ENCODE data around the gene MARK3. TPM values are rescaled to one million over a fixed set of nuclear protein-coding genes. Genes with fewer than 3 reads are reported as not detected.

MARK3 gene
- total RNA-seq, 2 experiments from 2014 or later = 107 TPM

DNA sequence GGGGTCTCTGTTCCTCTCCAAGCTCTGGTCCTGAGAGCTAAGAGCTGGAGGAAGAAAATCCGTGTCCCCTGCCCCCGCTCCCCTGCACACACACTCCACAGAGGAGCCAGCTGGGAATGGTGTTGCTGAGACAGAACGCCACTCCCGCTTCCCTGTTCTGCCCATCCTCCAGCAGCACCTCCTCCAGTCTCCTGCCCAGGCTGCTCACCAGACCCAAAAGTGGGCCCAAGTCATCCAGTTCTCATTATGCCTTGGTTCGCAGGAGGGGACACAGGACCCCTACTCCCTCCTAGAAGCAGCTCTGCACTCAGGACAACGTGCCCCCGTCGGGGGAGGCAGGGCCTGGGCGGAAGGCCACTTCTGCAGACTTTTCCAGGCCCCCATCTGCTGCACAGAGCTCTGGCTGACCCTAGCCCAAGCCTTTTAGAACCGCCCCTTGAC is 143.0 kb downstream of the MARK3 start:
- H3K4me1 ChIP-seq (ENCODE audit: insufficient read depth, low read length) = peaks cover 47% of the 10 kb centered on the region
- peak overlapping the region; percentile 95 for H3K4me3 Mint-ChIP-seq
- POLR2A ChIA-PET = interaction anchor here (0.7 to 2.5 kb wide), 4 partner anchors 9 to 34 kb away, joined by 3 to 17 read pairs (median 6); partner anchors contain the start of genes BAG5 and COA8
- ATAC-seq (ENCODE audit: poor library complexity) (no peak), DNase-seq (no peak)
- intact Hi-C loops (cut with DNase I, micrococcal nuclease) = loop anchor here (2.0 to 5.0 kb wide), 3 partner anchors 34 to 143 kb away; partner anchors contain the start of genes BAG5 (in 1 of the 2), COA8 (in 1 of the 2), KLC1 (in 1 of the 2) and MARK3 (in 1 of the 2)
- TF ChIP-seq, protein P1, sequence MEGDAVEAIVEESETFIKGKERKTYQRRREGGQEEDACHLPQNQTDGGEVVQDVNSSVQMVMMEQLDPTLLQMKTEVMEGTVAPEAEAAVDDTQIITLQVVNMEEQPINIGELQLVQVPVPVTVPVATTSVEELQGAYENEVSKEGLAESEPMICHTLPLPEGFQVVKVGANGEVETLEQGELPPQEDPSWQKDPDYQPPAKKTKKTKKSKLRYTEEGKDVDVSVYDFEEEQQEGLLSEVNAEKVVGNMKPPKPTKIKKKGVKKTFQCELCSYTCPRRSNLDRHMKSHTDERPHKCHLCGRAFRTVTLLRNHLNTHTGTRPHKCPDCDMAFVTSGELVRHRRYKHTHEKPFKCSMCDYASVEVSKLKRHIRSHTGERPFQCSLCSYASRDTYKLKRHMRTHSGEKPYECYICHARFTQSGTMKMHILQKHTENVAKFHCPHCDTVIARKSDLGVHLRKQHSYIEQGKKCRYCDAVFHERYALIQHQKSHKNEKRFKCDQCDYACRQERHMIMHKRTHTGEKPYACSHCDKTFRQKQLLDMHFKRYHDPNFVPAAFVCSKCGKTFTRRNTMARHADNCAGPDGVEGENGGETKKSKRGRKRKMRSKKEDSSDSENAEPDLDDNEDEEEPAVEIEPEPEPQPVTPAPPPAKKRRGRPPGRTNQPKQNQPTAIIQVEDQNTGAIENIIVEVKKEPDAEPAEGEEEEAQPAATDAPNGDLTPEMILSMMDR (IDR thresholded peaks at IDR 0.05) = no peak
- peak overlapping the region; percentile 92 for H3K27ac Mint-ChIP-seq
- H3K27me3 Mint-ChIP-seq = peaks cover 9% of the 10 kb centered on the region
- H3K9me3 Mint-ChIP-seq = no peaks in the 10 kb centered on the region
- peaks cover 36% of the 10 kb centered on the region for H3K4me1 Mint-ChIP-seq (ENCODE audit: low read depth)
- H3K36me3 Mint-ChIP-seq (ENCODE audit: low read depth) = peaks cover 8% of the 10 kb centered on the region
- peaks cover 0 to 8% of the 10 kb centered on the region in 2 experiments for H3K9me3 ChIP-seq (ENCODE audit: control insufficient read depth in 1 of 2, insufficient read depth in 1 of 2, low read length in 2 of 2)
- H3K36me3 ChIP-seq (ENCODE audit: insufficient read depth, low read length) = peaks cover 4% of the 10 kb centered on the region
- H3K27ac ChIP-seq (ENCODE audit: low read depth in 1 of 2, low read length in 2 of 2) = peak overlapping the region in 1 of 2 donors; percentile 77
- H3K27me3 ChIP-seq (ENCODE audit: control insufficient read depth in 1 of 2, insufficient read depth in 2 of 2, low read length in 2 of 2) = peaks cover 3 to 5% of the 10 kb centered on the region in 2 experiments
- peak overlapping the region; percentile 93 for H3K4me3 ChIP-seq (ENCODE audit: low read length)
- CTCF ChIA-PET = interaction anchor here (1.2 to 1.4 kb wide), 2 partner anchors 8 to 10 kb away, joined by 3 read pairs; no protein-coding TSS in a partner anchor

DNA sequence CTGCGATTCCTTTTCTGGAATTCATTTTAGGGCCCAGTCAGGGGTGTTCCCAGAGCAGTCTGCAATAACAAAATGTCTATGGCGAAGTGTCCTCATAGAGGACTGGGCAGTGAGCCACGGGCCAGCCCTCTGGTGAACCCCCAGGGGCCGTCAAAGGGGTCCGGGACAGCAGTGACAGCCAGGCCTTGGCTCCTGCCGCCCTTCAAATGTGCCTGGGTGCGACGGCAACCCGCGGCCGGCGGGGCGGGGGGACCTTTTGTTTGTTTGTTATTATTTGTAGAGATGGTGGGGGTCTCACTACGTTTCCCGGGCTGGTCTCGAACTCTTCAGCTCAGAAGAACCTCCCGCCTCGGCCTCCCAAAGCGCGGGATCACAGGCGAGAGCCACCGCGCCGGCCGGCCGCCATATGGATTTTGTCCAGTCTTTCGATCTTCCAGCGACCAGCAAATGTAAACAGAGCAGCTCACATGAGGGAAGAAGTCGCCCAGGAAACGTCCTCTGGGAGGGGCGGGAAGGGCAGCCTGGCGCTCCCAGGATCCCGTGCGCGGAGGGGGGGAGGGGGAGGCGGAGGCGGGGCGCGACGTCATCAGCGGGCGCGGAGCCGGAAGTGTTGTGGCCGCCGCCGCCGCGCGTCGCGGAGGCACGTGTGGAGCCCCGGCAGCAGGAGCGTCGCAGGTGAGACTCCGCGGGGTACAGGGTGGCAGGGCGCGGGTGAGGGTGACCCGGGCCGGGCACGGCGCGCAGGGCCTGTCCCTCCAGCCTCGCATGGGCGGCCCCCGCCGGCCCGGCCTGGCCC is 143.6 kb downstream of the MARK3 start, which contains the start of gene TRMT61A:
Gene TRMT61A, plus strand, starts transcription at position 610 of the 796 bp plus-strand sequence. CDS start 783 bp downstream, outside the sequence.
- Histone ChIP-seq H3K4me1 (ENCODE audit: insufficient read depth, low read length) (peaks cover 45% of the 10 kb centered on the region), H3K4me3 (ENCODE audit: low read length) (peak within 1 kb of the TSS; percentile 93), H3K27me3 (ENCODE audit: control insufficient read depth in 1 of 2, insufficient read depth in 2 of 2, low read length in 2 of 2) (no peaks in the 10 kb centered on the region), H3K27ac (ENCODE audit: low read depth in 1 of 2, low read length in 2 of 2) (peak within 1 kb of the TSS; percentile 61 to 77), H3K9me3 (ENCODE audit: control insufficient read depth in 1 of 2, insufficient read depth in 1 of 2, low read length in 2 of 2) (peaks cover 0 to 5% of the 10 kb centered on the region in 2 experiments), H3K36me3 (ENCODE audit: insufficient read depth, low read length) (peaks cover 10% of the 10 kb centered on the region)
- intact Hi-C loops (cut with DNase I, micrococcal nuclease) = loop anchor here (1.0 to 5.0 kb wide), 4 partner anchors 34 to 144 kb away; partner anchors contain the start of genes BAG5 (in 2 of the 2), COA8 (in 2 of the 2), KLC1 (in 1 of the 2) and MARK3 (in 1 of the 2)
- Mint-ChIP-seq H3K4me1 (ENCODE audit: low read depth) (peaks cover 36% of the 10 kb centered on the region), H3K9me3 (no peaks in the 10 kb centered on the region), H3K27me3 (peaks cover 4% of the 10 kb centered on the region), H3K4me3 (peak within 1 kb of the TSS; percentile 96), H3K36me3 (ENCODE audit: low read depth) (peaks cover 8% of the 10 kb centered on the region), H3K27ac (peak within 1 kb of the TSS; percentile 92)
- POLR2A ChIA-PET = interaction anchor here (0.7 to 2.5 kb wide), 4 partner anchors 10 to 33 kb away, joined by 3 to 17 read pairs (median 6); partner anchors contain the start of genes BAG5 and COA8
- CTCF ChIA-PET = interaction anchor here (1.4 to 1.8 kb wide), 2 partner anchors 10 kb away, joined by 3 to 7 read pairs; no protein-coding TSS in a partner anchor
- ATAC-seq (ENCODE audit: poor library complexity) = peak; percentile 91
- TF ChIP-seq, protein P1 (IDR thresholded peaks at IDR 0.05) = no peak
- peak; percentile 63 to 92 (median 74) for DNase-seq
